CD14-positive monocyte (primary cell): ENCODE results near the gene TMEM184B. TPM values are rescaled to one million over a fixed set of nuclear protein-coding genes. Genes with fewer than 3 reads are reported as not detected.

Experiments used
- DNase-seq, 3 donors: peaks; one replicate each; pipeline ENCODE4 v3.0.0-alpha.2; 2011 to 2022
- H2AFZ ChIP-seq: 2 replicates; pipeline ENCODE4 v1.6.0; 2012; ENCODE audit warnings: mild to moderate bottlenecking, low read depth, low read length, inconsistent platforms; ENCODE audit not compliant: insufficient read depth, poor library complexity, severe bottlenecking
- H3K27ac ChIP-seq, 2 donors: 1 replicate in 1 of 2; 2 replicates in 1 of 2; pipeline ENCODE4 v1.5.1; 2012 to 2013; ENCODE audit warnings: low read length in 2 of 2, control low read depth in 1 of 2, inconsistent platforms in 1 of 2, low read depth in 1 of 2, mild to moderate bottlenecking in 1 of 2
- H3K27me3 ChIP-seq, 2 donors: one replicate each; pipeline versions ENCODE4 v1.6.0 to v1.6.1; 2011 to 2013; ENCODE audit warnings: low read length in 2 of 2; ENCODE audit not compliant: control insufficient read depth in 2 of 2, insufficient read depth in 2 of 2
- H3K36me3 ChIP-seq, 2 donors: replicated peaks in 1 of 2; 1 replicate in 1 of 2; 2 replicates in 1 of 2; pipeline versions ENCODE4 v1.5.1 to v1.6.1; 2012 to 2013; ENCODE audit warnings: low read length in 2 of 2, control low read depth in 1 of 2, inconsistent platforms in 1 of 2, mild to moderate bottlenecking in 1 of 2; ENCODE audit not compliant: insufficient read depth in 2 of 2, control insufficient read depth in 1 of 2
- H3K4me1 ChIP-seq, 2 donors: 1 replicate in 1 of 2; 2 replicates in 1 of 2; pipeline versions ENCODE4 v1.5.1 to v1.6.1; 2012 to 2013; ENCODE audit warnings: low read length in 2 of 2, control low read depth in 1 of 2, inconsistent platforms in 1 of 2, mild to moderate bottlenecking in 1 of 2, moderate library complexity in 1 of 2; ENCODE audit not compliant: insufficient read depth in 2 of 2, control insufficient read depth in 1 of 2
- H3K4me2 ChIP-seq: replicated peaks from 2 replicates; pipeline ENCODE3; 2012; ENCODE audit warnings: low read length, moderate library complexity, mild to moderate bottlenecking; ENCODE audit not compliant: poor library complexity, severe bottlenecking; ENCODE audit errors: extremely low read depth
- H3K4me3 ChIP-seq, 3 experiments: fragments of 200-600 bp in 1 of 3; sonication (generic) in 1 of 3; replicated peaks in 1 of 3; 1 replicate in 2 of 3; 2 replicates in 1 of 3; pipeline ENCODE4 v1.5.1; 2011 to 2013; ENCODE audit warnings: low read length in 3 of 3, mild to moderate bottlenecking in 3 of 3, control low read depth in 2 of 3, low read depth in 2 of 3, inconsistent platforms in 1 of 3, moderate library complexity in 1 of 3
- H3K79me2 ChIP-seq: 2 replicates; pipeline ENCODE4 v1.6.0; 2012; ENCODE audit warnings: mild to moderate bottlenecking, control low read depth, inconsistent platforms, low read length, moderate library complexity; ENCODE audit not compliant: insufficient read depth
- H3K9ac ChIP-seq: 2 replicates; pipeline ENCODE4 v1.6.0; 2017; ENCODE audit warnings: low read length, mild to moderate bottlenecking; ENCODE audit not compliant: insufficient read depth, poor library complexity, severe bottlenecking
- H3K9me3 ChIP-seq, 2 donors: replicated peaks in 1 of 2; 1 replicate in 1 of 2; 2 replicates in 1 of 2; pipeline versions ENCODE4 v1.5.1 to v1.6.1; 2012 to 2013; ENCODE audit warnings: low read length in 2 of 2, control low read depth in 1 of 2; ENCODE audit not compliant: control insufficient read depth in 1 of 2, insufficient read depth in 1 of 2
- H4K20me1 ChIP-seq: 2 replicates; pipeline ENCODE4 v1.6.0; 2012; ENCODE audit warnings: mild to moderate bottlenecking, low read length, control low read depth, moderate library complexity; ENCODE audit not compliant: insufficient read depth
- H3K27ac Mint-ChIP-seq, 7 donors: one replicate each; pipeline ENCODE4 v1.8.0; 2020; ENCODE audit warnings: mild to moderate bottlenecking in 7 of 7, mixed read lengths in 7 of 7, moderate library complexity in 6 of 7, inconsistent platforms in 2 of 7
- H3K27me3 Mint-ChIP-seq, 3 donors: one replicate each; pipeline ENCODE4 v1.8.0; 2021 to 2022; ENCODE audit warnings: low read depth in 3 of 3, mild to moderate bottlenecking in 3 of 3, mixed read lengths in 3 of 3, moderate library complexity in 3 of 3, inconsistent platforms in 1 of 3
- H3K36me3 Mint-ChIP-seq, 2 donors: one replicate each; pipeline ENCODE4 v1.8.0; 2020; ENCODE audit warnings: mixed read lengths in 2 of 2, inconsistent platforms in 1 of 2, mild to moderate bottlenecking in 1 of 2
- H3K4me1 Mint-ChIP-seq: one replicate; pipeline ENCODE4 v1.8.0; 2020; ENCODE audit warnings: mild to moderate bottlenecking, mixed read lengths
- H3K4me3 Mint-ChIP-seq, 2 donors: one replicate each; pipeline ENCODE4 v1.8.0; 2020; ENCODE audit warnings: mild to moderate bottlenecking in 2 of 2, mixed read lengths in 2 of 2, moderate library complexity in 1 of 2
- H3K9me3 Mint-ChIP-seq, 7 donors: one replicate each; pipeline ENCODE4 v1.8.0; 2020 to 2022; ENCODE audit warnings: mixed read lengths in 7 of 7, mild to moderate bottlenecking in 6 of 7, moderate library complexity in 6 of 7, inconsistent platforms in 2 of 7
- WGBS: methylation state at CpG from one replicate; pipeline ENCODE4 v1.1.5; 2013; ENCODE audit warnings: missing lambda C conversion rate; ENCODE audit not compliant: insufficient coverage; 5-methylcytosine and 5-hydroxymethylcytosine counted together
- intact Hi-C, 2 donors: fragments of 100-400 bp; cut with micrococcal nuclease; formaldehyde crosslinking; loops; one replicate each; pipeline versions ENCODE4 v1.15.0 to v1.15.1; 2023
- polyA plus RNA-seq, 3 donors: library from polyadenylated mRNA; depleted of rRNA in 1 of 3; unstranded in 2 of 3; stranded (reverse) in 1 of 3; fragments of 300-500 nt in 2 of 3; fragments of >200 nt in 1 of 3; fragmentation: Illumina TruSeq in 2 of 3; gene quantifications; 1 replicate in 2 of 3; 2 replicates in 1 of 3; pipeline ENCODE4 v1.2.3, GENCODE V29; 2012 to 2021
- TF ChIP-seq, protein P1 (sequence below): fragments of 200-600 bp; IDR thresholded peaks from one replicate; pipeline ENCODE4 v1.8.0; 2022; ENCODE audit warnings: antibody characterized with exemption, mild to moderate bottlenecking

The TMEM184B gene
- polyA plus RNA-seq, 3 donors, result 7.4 to 17.7 (median 10.6) TPM

DNA sequence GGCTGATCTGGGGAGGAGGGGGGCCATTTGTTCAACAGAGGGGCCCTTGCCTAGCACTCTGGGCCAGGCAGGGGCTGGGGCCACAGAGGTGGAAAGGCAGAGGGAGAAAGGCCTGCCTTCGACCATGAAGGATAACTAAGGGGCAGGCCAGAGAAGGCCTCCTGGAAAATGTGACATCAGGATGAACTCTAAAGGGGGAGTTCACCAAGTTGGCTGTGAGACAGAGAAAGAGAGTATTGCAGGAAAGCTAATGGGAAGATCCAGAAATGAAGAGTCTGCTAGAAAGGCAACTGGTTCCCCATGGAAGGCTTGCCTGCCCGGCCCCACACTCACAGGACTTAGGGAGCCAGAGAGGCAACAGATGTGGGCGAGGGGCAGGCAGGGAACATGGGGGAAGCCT lies 28.1 kb upstream of the TMEM184B start:
- Mint-ChIP-seq H3K9me3 (no peaks in the 10 kb centered on the region), H3K27me3 (peaks cover 0 to 3% (median 0%) of the 10 kb centered on the region in 3 donors), H3K27ac (peak overlapping the region in 2 of 7 donors; percentile 23 to 53), H3K36me3 (peaks cover 55 to 78% of the 10 kb centered on the region in 2 donors), H3K4me1 (peaks cover 15% of the 10 kb centered on the region), H3K4me3 (no peak overlapping the region)
- no peaks in the 10 kb centered on the region for H3K27me3 ChIP-seq
- H2AFZ ChIP-seq, result no peak overlapping the region
- WGBS, result 97% methylated on average over 3 of the region's 3 CpGs
- H3K79me2 ChIP-seq, result peaks cover 9% of the 10 kb centered on the region
- no peaks in the 10 kb centered on the region for H3K9me3 ChIP-seq
- no peak overlapping the region for H3K27ac ChIP-seq
- no peak overlapping the region for H3K4me3 ChIP-seq
- H3K4me2 ChIP-seq, result no peak overlapping the region
- no peak for DNase-seq
- H4K20me1 ChIP-seq, result peaks cover 11% of the 10 kb centered on the region
- peaks cover 66 to 78% of the 10 kb centered on the region in 2 donors for H3K36me3 ChIP-seq
- peaks cover 4 to 6% of the 10 kb centered on the region in 2 donors for H3K4me1 ChIP-seq
- intact Hi-C loops, result no loop called here
- TF ChIP-seq, protein P1, sequence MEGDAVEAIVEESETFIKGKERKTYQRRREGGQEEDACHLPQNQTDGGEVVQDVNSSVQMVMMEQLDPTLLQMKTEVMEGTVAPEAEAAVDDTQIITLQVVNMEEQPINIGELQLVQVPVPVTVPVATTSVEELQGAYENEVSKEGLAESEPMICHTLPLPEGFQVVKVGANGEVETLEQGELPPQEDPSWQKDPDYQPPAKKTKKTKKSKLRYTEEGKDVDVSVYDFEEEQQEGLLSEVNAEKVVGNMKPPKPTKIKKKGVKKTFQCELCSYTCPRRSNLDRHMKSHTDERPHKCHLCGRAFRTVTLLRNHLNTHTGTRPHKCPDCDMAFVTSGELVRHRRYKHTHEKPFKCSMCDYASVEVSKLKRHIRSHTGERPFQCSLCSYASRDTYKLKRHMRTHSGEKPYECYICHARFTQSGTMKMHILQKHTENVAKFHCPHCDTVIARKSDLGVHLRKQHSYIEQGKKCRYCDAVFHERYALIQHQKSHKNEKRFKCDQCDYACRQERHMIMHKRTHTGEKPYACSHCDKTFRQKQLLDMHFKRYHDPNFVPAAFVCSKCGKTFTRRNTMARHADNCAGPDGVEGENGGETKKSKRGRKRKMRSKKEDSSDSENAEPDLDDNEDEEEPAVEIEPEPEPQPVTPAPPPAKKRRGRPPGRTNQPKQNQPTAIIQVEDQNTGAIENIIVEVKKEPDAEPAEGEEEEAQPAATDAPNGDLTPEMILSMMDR, result no peak
- H3K9ac ChIP-seq, result no peak overlapping the region

DNA sequence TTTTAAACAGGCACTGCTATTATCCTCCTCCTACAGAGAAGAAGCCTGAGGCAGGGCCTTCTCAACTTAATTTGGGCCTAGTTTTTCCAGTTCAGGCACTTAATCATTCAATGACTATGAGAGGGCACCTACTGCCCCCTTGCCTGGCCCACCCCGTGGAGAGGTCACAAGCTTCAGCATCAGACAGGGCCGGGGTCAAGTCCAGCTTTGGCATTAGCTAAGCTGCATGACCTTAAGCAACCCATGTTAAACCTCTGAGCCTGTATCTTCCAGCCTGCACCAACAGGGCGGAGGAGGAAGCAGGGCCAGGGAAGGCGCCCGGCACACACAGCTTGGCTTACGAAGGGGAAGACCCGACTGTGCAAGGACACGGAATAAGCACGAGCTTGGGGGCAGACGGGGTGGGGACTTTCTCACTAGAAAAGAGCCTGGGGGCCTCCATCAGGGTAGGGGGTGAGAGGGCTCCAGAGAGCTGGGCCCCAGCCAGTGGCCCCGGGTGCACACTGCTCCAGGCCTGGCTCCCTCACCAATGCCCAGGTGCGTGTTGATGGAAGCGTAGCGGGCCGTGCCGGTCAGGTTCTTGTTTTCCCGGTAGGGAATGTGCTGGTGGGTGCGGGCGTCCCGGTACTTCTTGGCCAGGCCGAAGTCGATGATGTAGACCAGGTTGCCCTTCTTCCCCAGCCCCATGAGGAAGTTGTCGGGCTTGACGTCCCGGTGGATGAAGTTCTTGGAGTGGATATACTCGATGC lies 27.6 kb upstream of the TMEM184B start:
- Mint-ChIP-seq H3K4me1 (peaks cover 9% of the 10 kb centered on the region), H3K27me3 (peaks cover 0 to 3% (median 0%) of the 10 kb centered on the region in 3 donors), H3K4me3 (no peak overlapping the region), H3K36me3 (peaks cover 55 to 82% of the 10 kb centered on the region in 2 donors), H3K27ac (peak overlapping the region in 1 of 7 donors; percentile 53), H3K9me3 (no peaks in the 10 kb centered on the region)
- 98% methylated on average over 20 of the region's 26 CpGs for WGBS
- Histone ChIP-seq H4K20me1 (peaks cover 8% of the 10 kb centered on the region), H3K9ac (no peak overlapping the region), H3K36me3 (peaks cover 70 to 83% of the 10 kb centered on the region in 2 donors), H3K4me3 (no peak overlapping the region), H3K79me2 (peaks cover 9% of the 10 kb centered on the region), H3K27ac (no peak overlapping the region), H3K27me3 (no peaks in the 10 kb centered on the region), H3K4me1 (peaks cover 0 to under 1% of the 10 kb centered on the region in 2 donors), H3K9me3 (no peaks in the 10 kb centered on the region), H3K4me2 (no peak overlapping the region), H2AFZ (no peak overlapping the region)
- intact Hi-C loops, result no loop called here
- TF ChIP-seq, protein P1, result no peak
- no peak for DNase-seq
